GM21367 (cell line): ENCODE data around the gene TBC1D2B.
"Not testable (repeated sequence)": the region's sequence is repeated elsewhere in the genome, so short reads cannot be mapped to it uniquely, and the experiment has no call there.

Experiments
- ATAC-seq: cut with Tn5 transposase; IDR thresholded peaks from one replicate; pipeline ENCODE4 v1.9.1; 2021; ENCODE audit not compliant: unreplicated experiment

The TBC1D2B gene

DNA sequence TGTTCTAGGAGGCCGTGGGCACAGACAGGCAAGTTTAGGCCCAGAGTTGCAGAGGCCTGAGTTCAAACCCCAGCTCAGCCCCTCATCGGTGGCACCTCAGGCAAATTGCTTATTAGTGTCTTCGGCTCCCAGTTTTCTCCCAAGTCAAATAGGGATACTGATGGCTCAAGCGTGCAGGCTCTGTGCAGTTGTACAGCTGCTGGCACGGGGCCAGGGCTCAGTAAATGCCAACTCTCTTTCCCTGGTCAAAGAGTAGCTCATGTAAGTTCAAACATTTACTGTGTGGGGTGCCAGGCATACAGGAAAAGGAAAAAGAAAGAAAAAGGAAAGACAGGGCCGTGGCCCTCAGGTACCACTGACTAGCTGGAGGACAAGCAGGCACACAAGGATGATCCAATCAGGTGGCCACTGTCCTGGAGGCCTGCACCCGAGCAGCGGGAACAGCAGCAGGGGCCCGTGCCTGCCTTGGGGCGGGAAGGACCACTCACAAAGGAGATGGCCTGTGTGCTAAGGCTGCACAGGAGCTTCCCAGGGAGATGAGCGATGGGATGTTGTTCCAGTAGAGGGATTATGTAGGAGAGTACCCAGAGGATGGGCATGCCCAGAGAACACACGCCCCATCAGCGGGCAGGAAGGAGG is 70.8 kb downstream of the TBC1D2B start:
- no peak for ATAC-seq

DNA sequence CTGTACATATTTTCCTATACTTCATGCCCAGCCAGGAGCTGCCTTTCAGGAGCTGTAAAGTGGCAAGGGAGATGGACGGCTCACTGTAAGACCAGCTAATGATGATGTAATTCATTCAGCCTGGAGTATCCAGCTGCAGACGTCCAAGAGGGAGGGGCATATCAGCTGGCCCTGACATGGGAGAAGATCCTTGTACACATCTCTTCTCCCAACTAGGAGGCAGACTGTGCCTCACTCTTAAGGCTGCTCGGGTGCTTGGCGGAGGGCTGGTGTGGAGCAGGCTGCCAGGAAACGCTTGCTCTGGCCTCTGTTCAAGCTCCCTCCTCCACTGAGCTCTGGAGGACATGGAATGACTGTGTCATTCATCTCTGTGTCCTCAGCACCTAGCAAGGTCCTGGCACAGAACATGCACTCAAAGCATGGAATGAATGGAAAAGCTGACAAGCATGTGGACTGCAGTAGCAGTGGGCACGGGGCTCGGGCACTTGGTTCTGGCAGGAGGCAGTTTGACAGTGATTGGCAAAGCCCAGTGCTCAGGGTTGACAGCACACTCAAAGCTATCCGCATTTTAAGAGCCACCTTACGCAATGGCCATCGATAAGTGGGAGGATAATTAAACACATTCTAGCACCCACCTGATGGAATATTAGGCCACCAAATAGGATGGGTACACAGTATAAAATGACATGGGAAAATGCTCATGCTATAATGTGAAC is 72.4 kb downstream of the TBC1D2B start:
- no peak for ATAC-seq

DNA sequence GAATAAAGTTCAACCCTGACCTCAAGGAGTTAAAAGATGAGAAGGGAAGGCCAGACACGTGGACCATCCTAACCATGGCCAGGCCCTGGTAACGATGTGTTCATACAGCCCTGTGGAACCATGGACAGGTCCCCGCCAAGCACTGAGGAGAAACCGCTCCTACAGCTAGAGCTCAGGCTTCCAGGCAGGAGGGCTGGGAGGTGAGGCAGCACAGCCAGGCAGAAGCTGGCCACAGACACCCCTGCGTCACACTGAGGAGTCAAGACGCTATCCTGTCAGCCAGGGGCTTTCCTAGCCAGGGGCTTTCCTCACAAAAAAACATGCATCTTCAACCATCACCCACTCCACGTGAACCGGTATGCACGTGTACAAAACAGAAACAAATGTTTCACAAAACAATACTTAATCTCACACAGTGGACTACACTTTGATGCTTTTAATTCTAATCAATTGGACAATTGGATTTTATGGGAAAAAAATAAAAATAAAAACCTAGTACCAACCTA is 73.2 kb downstream of the TBC1D2B start:
- ATAC-seq, result no peak

DNA sequence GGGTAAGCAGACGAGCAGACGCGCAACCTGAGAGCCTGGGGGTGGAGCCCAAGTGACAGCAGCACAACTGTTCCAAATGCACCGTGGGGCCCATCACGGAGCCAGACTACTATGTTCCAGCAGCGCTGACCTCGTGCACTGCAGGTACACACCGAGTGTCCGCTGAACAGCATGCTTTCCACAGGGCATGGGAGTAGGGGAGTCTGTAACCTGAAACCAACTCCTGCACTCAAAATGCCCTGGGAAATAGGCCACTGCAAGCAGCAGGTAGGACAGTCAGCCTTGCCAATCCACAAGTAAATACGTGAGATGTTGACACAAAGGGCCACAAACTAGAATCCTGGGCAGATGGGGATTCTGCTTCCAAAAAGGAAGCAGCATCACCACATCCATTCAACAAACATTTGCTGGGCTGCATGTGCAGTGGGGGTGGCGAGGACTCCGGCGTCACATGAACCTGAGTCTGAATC is 73.9 kb downstream of the TBC1D2B start:
- no peak for ATAC-seq

DNA sequence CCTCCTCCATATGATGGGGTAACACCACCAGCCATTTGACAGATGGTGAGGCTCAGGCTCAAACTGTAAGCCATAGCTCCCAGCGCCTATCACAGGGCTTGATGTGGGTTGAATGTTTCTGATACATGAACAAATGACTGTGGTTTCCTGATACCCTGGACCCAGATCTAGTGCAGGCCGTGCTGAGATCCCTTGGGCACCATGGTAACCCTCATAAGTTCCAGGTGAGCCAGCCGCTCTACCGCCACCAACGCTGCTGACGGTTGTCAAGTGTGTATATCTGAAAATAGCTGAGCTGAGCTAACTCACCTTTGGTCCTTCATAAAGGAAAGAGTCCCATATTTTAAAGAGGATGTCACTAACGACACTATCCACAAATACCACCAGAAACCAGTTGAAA is 74.5 kb downstream of the TBC1D2B start:
- no peak for ATAC-seq

DNA sequence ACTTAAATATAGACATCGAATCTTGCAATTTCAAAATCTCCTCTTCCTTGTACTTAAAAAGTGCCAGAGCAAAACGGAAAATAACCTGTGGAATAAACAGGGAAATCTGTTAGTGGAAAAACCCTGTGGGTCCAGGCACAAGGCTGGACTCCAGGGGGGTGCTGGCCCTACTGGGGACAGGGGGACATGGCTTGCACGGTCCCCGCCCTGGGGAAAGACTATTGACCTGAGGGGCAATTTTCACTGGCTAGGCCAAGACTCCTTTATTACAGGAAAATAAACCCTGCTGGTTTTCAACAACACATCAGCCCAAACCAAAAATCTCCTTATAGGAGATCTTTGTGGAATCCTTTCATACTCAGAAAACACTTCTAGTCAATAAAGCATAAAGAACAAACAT is 75.9 kb downstream of the TBC1D2B start:
- no peak for ATAC-seq

DNA sequence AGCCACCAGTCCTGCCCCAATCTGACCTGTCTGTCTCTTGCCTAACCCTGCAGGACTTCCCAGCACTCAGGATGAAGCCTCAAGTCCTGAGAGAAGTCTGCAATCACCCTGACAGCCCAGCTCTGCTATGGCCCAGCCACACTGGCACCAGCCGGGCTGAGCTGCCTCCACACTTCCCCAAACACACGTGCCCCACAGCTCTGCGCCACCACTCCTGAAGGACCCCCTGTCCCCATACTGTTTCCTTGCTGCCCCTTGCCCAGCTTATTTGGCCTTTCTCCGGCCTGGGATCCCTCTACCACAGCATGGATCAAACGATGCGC is 76.6 kb downstream of the TBC1D2B start:
- ATAC-seq, result no peak

DNA sequence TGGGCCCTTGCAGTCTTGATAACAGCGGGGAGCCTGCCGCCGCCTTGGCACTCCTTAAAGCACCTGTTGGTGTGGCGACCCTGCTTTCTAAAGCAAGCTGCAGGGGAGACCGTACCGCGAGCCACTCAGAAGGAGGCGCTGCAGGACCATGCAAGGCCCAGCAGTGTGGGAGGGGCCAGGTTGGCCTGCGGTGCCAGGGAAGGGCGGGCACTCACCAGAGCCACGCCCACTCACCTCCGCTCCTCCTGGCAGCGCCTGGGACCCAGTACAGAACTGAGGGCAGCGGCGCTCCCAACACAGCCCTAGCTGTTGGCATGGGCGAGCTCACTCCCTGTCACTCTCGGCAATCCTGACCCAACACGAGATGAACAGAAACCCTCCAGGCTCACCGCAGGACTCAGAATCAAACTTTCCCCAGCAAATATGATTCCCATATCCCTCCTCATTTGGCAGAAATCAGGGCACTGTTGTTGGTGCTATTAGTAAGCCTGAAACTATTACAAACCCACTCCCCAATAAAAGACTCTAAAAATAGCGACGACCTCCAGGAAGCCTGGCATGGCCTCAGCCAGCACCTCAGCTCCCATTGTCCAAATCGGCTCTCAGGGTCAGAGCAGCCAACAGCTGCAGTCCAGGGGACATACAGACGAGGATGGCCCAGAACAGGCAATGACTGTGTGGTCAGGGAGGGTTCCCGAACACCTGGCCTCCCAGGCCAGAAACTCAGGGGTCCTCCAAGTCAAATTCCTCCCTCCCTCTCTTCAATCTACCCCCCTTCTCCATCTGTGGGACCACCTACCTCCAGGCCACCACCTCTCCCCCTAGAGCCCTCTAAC is 77.2 kb downstream of the TBC1D2B start:
- ATAC-seq, result no peak

DNA sequence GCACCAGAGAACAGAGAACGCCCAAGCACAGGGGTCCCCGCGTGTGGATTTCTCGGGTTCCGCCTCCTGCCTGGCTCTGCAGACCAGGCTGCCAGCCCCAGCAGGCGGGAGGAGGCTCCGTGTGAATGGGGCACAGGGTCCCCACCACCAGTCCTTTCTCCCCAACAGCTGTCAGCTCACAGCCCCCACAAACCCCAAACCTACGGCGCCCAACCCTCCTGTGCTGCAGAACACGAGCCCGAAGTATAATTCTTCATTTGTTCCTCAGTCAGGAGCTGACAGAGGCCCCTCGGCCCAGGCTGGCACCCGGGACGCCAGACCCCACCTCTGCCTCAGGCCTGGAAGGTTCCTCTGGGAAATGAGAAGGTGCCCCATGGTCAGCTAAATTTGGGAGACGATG is 78.0 kb downstream of the TBC1D2B start:
- ATAC-seq, result no peak

DNA sequence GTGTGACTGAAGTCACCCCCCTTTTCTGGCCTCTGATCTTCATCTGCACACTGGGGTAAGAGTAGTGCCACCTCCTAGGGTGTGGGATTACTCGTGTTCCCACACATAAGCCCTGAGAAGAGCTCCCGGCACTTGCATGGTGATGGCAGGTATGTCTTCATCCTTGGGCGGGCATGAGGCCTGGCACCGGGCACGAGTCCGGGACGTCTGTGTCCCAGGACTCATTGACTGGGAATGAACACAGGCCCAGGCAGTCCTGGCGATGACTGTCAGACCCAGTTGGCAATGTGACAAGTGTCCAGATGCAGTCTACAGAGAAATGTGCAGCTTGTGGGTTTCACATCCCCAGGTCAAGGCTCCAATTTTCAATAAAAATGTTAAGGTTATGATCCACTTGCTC is 78.9 kb downstream of the TBC1D2B start:
- ATAC-seq, result no peak

DNA sequence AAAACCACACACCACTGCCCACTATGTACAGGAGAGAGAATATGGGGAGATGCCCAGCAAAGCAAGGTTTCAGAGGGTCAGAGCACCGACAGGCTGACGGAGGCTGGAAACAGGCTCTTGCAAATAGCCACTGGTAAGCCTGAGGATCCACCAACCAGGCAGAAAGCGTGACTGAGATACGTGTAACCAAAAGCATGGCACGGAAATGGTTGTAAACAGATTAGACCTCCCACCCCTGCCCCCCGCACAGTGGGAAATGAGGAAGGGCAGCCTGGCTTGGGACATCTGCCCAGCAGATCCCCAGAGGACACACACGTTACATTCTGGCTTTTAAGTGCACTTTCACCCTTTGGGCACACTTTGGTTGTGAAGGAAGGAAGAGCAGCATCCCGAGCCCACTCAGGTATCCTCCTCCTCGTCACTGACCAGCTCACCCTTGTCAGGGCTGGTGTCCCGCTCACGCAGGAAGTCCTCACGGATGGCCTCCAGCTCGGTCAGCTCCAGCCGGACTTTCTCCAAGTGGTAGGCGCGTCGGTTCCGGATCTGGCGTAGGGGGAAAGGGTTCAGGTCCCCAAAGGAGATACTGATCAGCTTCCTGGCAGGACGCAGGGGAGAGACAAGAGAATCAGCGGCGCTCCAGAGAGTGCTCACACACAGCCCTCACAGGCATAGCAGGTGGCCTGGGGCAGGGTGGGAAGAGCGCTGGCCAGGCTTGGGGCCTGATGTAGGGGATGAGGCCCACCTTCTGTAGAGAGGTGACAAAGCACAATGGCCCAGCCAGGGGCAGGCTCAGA is 79.6 kb downstream of the TBC1D2B start:
- ATAC-seq, result not testable (repeated sequence)

DNA sequence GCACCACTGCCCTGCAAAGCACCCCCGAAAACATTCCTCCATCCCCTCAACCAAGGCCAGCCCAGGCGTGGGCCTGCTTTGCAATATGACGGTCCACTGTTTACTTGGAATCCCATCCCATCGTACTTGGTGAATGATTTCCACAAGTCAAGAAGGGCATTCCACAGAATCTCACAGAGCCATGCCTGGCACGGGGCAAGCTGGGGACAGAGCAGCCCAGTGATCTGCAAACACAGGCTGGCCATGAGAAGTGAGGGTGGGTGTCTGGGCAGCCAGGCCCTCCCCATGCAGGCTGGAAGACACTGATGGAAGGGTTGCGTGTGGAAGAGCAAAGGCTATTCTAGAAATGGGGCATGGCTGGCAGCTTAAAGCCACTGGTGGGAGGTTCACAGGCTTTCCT is 80.3 kb downstream of the TBC1D2B start:
- not testable (repeated sequence) for ATAC-seq

DNA sequence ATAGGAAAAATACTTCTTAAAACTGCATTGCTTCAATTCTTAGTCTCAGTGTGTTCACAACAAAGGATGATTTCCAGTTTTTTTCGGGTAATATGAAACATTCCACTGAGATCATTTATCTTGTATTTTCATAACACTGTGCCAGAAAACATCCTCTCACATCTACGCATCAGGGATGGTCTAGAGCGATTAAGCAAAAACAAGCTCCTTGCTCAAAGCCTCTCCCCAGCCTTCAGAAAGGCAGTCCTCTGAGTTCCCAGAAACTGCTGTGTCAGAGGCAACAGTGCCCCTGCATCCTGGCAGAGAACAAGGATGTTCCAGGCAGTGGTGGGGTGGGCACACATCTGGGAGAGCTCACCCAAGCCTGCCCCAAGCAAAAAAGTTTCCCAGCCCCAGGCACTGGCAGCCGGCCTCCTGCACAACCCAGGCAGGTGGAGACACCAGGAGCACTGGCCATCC is 80.8 kb downstream of the TBC1D2B start:
- not testable (repeated sequence) for ATAC-seq

DNA sequence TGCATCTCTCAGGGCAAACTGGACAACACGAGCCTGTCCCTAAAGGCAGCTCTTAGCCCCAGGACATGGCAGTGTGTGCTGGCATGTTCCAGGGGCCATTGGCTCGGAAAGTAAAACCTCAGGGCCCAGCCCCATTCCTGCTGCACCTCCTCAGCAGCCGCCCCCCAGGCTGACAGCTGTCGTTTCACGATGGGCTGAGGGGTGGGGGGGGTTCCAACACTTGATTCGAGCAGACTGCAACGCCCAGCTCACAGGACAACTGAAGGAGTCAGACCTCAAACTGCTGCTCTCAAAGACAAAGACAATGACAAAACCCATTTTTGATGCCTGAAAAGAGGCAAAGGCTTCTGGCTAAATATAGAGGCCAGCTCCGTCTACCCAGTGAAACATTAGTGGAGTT is 81.3 kb downstream of the TBC1D2B start:
- ATAC-seq, result not testable (repeated sequence)

DNA sequence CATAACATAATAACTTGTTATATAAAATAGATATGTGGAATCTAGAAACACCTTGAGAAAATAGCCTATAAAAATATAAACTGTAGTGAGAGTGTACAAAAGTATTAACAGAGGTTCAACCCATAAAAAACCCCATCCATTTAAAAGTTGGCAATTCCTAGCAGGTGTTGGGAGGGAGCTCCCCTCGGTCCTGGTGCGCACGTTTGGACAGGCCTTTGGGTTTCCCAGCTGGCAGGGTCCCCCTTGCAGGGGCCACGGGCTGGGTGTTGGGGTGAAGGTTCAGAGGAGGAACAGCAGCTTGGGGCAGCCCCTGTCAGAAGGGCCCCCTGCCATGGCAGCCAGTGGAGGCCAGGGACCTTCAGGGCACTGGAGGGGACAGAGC is 82.0 kb downstream of the TBC1D2B start:
- not testable (repeated sequence) for ATAC-seq

DNA sequence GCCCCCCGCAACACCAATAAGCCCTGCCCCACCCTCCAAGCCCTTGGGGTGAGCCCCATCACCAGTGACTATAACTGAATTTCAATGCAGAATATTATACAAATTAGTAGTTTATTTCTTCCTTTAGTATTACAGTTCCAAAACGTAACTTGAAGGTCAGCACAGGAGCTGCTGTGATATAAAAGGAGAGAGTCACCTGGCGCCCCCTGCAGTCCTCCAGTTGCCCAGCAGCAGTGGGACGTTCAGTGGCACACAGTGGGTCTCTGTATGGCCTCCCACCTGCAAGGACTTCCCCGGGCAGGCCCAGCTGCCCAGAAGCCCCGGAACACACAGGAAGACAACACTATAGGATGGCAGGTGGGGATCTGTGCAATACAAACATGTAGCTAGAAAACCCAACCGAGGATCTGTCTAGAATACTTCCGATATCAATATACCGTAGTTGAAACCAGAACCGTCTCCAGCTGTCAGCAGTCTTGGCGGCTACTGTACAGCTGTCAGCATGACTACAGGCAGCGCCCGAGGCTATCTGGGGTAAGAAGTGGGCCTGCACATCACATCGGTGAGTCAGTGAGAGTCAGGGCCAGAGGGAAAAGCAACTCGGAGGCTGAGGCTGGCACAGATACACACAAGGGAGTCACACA is 82.5 kb downstream of the TBC1D2B start:
- ATAC-seq, result not testable (repeated sequence)

DNA sequence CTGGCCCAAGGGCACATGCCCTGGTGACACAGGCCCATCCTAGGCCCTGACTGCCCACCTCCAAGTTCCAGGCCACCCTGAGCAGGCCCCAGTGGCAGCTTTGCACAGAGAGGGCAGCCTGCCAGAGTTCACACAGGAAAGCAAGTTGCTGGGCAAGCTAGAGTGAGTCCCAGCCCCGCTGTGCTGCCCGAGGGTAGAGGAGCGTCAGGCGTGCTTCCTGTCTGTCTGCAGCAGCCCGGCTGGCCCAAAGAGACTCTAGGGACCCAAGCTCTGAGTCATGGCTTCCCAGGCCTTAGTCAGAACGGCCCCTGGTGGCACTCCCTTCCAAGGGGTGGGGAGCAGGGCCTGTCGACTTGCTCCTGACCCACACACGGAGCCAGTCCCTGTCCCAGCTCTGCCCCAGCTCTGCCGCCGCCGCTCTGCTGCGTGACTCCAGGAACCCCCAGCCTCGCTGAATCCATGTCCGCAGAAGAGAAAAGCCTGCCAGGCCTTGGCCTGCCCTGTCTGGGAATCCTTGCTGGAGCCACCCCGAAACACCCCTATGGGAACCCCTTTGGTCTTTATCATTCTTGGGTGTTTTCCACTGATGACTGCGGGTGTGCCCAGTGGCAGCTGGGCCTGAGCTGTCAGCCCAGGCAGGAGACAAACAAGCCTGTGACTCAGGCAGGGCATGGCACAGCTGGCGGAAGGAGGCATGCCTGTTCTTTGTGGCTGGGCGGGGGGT is 83.4 kb downstream of the TBC1D2B start:
- peak; percentile 67 for ATAC-seq

DNA sequence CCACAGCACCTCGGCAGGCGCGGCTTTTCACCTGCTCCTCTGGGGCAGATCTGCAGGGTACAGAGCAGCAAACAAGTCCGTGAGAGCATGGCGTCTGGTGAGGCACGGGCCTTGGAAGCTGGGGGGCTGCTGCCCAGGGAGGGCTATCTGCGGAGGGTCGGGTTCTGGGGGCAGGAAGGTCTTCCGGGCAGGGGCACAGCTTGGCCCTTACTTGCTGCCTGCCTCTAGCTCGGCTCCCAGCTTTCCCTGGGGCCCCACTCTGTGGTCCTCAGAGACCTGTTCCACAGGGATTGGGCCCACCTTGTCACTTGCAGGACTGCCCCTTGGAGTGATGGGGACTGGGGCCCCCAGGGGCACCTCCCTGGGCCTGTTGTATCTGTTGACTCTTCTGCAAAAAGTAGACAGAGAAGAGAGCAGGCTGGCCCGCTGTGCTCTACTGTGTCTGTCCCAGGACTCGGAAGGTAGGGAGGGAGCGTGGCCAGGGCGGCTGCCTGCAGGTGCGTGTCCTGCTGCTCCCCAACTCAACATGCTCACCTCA is 84.1 kb downstream of the TBC1D2B start:
- no peak for ATAC-seq
